Measurements from ENCODE around the gene GPR183.

GPR183 gene, protein sequence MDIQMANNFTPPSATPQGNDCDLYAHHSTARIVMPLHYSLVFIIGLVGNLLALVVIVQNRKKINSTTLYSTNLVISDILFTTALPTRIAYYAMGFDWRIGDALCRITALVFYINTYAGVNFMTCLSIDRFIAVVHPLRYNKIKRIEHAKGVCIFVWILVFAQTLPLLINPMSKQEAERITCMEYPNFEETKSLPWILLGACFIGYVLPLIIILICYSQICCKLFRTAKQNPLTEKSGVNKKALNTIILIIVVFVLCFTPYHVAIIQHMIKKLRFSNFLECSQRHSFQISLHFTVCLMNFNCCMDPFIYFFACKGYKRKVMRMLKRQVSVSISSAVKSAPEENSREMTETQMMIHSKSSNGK

DNA sequence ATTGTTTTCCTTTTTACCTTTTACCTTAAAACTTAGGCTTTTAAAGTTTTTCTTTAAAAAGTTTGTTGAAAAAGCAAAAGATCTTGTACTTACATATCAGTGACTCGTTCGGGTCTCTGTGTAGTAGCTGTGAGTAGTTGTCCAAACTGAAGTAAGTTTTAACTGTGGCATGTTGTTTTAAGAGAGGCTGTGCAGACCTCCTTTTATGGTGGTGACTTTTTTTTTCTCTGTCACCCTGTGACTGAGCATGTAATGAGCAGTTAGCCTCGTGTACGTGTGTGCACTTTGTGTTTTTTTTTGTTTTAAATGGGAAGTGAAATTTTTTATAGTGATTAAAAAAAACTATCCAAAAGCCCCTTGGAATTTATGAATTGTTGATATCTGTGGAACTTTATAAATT is at the start of gene GPR183:
Gene GPR183, minus strand, starts transcription at position 153 of the 400 bp plus-strand sequence. CDS start 11,254 bp downstream, outside the sequence.
- DNase-seq (ENCODE audit: low read depth), result no peak

- no peak for DNase-seq (ENCODE audit: low read depth)
These were observed 49.3 kb upstream of the GPR183 start for GRCh38 chr13:99356262-99357091.

- no peak for DNase-seq (ENCODE audit: low read depth)
These were observed 48.7 kb upstream of the GPR183 start for GRCh38 chr13:99356012-99356261.

DNA sequence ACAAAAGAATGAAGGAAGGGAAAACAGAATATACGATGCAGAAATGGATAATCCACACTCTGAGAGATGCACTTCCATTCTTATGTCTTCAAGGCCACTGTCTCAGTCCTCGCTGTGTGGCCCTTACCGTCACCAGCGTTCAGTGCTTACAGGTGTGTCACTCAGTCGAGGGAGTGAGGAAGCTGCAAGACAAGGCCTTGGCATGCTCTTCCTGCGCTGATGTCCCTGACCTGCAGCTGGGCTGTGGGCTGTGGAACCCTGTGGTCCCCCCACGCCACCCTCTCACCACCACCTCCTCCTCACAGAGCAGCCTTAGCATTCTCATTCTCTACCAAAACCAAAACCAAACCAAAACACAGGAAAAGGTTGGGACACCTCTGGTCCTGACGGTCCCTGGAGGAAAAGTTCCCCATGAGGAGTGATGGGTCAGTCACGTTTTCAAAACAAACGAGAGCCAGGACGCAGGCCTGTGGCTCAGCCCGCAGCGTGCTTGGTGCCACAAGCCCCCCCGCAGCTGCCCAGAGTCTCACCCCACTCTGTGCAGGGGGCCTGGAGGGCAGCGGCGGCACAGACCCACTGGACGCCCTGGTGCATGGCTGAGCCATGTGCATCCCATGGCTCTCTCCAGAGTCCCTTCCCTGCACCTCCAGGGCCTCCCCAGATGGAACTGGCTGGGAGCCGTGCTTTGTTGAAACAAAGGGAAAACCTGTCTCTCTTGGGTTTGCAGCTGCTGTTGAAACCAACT is 48.2 kb upstream of the GPR183 start:
- DNase-seq (ENCODE audit: low read depth), result no peak

DNA sequence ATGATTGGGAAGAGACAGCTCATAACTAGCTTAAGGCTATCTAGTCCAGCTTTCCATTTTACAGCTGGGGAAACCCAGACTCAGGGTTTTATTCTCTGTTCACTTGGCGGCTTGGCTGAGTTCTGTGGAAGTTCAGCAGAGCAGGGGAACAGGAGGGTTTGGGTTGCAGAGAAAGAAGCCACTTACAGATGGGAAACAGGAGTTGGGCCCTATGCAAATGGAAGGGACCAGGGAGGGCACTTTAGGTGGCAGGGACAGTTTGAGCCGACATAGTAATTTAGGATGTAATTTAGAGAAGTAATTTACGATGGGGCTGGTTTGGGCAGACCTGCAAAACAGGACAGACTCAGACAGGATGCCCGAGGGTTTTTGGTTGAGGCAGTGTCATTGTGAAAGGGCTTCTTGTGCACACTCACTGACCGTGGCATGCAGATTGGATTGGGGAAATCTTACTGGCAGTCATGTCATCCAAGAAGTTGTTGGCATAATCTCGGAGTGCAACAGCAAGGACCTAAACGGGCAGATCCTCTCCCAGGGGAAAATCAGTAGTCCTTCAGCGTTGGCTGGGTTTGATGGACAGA is 47.3 kb upstream of the GPR183 start:
- no peak for DNase-seq (ENCODE audit: low read depth)

DNA sequence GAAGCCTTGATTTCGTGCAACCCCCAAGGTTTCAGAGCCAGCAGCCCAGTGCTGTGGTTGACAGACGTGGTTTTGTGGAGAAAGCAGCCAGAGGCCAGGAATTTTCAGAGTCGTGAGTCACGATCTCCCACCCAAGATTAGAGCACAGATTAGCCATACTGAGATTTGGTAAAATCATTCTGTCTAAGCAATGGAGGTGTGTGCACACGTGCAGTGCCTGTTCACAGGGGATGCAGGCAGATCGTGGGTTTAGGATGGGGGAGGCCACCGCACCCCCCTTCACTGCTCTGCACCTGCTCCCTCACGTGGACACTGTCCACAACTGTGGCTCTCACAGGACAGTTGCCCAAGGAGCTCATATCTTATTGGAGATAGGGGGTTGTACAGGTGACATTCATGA is 46.6 kb upstream of the GPR183 start:
- DNase-seq (ENCODE audit: low read depth), result no peak

DNA sequence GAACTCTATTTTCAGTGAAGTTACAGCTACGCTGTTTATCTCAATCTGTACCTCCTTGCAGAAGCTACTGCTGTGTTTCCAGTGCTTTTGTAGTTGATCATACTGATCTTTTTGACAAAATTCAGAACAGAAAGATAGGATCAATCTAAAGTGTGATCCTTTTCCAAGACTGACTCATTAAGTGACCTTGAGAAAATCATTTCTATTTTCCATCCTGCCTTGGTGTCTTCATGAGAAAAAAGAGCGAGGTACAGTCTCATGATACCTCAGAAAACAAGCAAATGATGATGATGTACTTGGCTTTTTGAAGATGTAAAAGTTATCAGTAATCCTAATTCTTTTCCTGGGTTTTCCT is 46.0 kb upstream of the GPR183 start:
- DNase-seq (ENCODE audit: low read depth), result no peak

DNA sequence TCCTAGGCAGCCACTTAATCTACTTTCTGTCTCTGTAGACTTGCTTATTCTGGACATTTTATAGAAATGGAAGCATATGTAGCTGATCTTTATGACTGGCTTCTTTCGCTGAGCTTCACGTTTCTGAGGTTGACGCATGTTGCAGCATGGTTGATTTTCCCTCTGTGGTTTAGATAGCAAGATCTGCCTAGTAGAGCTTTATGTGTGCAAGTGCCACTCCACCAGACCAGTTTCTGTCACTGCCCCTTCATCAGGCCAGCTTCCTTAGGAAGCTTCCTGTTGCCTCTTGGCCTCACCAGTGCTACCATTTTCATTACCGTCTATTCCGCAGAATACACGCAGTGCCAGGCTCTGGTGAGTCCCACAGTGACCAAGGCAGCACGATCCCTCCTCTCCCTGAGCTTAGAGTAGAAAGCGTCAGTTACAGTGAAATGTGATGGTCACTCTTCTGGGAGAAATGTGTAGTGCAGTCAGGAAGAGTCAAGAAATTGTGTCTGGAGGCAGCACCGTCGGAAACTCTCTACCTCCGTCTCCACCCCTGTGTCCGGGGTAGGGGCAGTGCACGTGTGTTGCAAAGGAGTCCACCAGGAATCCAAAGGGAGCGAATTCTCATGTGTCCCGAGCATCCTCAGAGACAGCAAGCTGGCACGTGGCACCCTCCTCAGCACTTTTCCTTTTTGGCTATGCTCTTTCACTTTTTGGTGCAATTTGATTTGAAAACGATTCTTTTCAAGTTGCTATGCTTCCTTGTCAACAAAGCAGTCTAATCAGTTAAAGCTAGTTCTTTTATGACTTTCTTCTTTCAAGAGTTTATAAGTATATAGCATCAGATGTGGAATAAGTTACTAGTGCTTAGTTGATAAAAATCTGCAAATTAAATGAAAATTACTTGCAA is 45.4 kb upstream of the GPR183 start:
- no peak for DNase-seq (ENCODE audit: low read depth)

DNA sequence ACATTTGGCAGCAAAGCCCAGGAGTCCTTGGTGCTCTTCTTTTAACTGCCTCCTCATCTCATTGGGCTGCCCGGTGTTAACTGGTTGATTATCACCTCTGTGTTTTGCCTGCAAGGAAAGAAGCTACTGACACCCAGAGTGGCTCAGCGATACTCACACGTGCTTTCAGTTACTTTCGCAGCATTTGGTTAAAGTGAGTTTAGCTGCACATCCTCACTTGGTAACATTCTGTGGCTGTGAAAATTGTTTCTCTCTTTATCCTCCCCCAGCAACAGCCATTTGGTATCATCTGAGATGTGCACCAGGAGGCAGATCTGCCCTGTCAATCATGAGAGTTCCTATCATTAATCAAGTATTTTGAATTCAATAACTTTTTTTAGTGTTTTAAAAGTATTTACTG is 44.6 kb upstream of the GPR183 start:
- no peak for DNase-seq (ENCODE audit: low read depth)

DNA sequence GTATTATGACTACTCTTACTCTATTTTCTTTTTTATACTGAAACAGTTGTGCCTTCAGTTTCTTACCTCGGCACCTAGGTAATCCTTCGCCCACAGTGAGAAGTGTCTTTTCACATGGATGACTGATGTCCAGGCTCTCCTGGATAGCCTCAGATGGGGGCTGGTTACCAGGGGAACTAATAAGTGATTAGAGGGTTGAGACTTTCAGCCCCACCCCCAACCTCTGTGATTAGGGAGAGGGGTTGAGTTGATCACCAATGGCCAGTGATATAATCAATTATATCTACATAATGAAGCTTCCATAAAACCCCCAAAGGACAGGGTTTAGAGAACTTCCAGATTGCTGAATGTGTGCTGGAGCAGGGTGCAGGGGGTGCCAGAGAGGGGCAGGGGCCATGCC is 43.0 kb upstream of the GPR183 start:
- no peak for DNase-seq (ENCODE audit: low read depth)

DNA sequence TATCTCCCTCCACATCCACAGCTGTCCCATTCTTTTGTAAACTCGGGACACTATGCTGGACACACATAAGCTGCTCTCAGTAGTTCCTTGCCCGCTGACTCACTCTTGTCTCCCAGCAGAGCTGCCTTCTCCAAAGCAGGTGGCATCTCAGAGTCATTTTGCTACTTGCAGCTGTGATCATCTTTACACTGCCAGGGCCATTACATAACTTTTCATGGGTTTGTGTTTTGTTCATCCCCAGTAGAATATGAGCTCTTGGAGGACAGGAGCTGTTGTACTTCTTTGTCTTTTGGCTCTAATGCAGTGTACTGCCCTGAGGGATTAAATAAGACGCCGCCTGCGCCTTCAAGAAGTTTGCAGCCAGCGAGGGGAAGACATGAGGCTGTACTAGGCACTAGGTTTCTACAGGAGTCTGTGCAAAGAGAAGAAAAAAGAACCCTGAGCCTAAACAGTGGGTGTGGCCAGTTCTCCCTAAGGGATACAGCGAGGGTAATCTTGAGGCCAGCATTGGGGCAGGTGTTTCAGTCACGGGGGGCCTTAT is 40.8 kb upstream of the GPR183 start:
- DNase-seq (ENCODE audit: low read depth), result no peak

DNA sequence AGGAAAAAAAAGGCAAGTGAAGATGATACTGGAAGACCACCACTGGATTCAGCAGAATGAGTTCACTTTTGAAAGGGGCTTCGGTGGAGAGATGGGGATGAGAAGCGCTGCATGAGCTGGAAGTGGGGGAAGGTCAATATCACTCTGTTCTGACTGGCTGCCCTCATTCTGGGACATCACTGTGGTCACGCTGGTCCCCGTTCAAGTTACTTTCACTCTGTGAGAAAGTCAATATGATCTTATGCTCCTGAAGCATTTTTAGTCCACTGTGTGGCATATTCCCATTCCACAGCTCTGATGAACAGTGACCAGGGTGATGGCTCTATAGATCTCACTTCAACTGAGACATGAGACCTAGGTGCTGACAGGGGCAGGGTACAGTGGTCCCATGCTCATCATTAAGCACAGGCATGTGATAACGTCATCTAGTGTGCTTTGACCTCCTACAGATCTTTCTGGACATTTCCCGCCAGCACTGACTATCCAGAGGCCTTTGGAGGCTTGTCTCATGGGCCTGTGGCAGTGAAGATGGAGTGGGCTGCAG is 40.2 kb upstream of the GPR183 start:
- no peak for DNase-seq (ENCODE audit: low read depth)

DNA sequence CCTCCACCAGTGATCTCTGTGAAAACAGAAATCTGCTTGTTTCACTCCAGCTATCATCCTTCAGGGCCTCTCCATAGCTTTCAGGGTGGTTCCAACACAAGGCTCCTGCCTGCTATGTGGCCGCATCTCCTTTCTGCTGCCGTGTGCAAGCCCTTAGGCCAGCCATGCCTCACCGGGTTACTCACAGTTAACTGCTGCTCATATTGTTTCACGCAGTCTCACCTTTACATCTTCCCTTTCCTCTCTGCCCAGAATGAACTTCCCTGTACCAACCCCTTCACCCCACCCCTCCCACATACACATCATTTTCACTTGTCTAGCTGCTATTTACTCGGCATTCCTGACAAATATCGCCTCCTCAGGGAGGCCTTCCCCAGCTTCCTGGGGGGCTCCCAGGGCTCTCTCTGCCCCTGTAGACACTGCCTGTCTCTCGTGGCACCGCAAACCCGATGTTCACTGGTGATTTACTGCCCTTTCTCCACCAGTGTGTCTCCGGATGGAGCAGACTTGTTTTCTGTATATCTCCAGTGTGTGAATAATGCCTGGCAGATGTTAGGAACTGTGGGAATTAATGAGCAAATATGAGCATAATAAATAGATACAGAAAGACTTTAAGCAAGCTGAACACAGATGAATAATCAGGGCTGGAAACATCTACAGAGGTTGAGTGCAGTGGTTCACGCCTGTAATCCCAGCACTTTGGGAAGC is 39.3 kb upstream of the GPR183 start:
- no peak for DNase-seq (ENCODE audit: low read depth)

- DNase-seq (ENCODE audit: low read depth), result no peak
These were observed 38.1 kb upstream of the GPR183 start for GRCh38 chr13:99345345-99345744.

DNA sequence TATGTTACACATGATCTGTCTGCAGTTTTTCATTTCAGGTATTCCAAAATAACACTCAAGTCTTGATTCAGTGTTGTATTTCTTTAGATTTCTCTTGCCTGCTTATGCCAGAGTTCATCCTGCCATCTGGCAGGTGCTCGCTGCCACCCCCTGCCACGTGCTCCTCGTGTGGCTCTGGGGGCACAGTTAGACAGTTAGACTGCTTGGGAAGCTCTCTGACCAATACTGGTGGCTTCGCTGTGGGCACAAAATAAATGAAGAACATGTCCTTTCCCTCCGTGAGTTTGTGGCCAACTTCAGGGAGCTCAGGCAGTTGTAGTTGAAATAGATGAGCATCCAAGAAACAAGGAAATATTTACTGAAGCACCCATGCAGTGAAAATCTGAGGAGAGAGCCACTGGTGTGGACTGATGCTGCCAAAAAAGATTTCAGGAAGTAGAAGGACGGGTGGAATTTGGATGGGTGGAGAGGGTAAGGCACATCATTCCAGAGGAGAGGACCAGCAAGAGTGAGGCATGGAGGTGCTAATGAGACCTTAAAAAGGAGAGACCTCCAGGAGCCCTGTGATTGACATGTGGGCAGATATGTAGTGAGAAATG is 37.5 kb upstream of the GPR183 start:
- DNase-seq (ENCODE audit: low read depth), result no peak

- no peak for DNase-seq (ENCODE audit: low read depth)
These were observed 35.6 kb upstream of the GPR183 start for GRCh38 chr13:99342723-99343315.

DNA sequence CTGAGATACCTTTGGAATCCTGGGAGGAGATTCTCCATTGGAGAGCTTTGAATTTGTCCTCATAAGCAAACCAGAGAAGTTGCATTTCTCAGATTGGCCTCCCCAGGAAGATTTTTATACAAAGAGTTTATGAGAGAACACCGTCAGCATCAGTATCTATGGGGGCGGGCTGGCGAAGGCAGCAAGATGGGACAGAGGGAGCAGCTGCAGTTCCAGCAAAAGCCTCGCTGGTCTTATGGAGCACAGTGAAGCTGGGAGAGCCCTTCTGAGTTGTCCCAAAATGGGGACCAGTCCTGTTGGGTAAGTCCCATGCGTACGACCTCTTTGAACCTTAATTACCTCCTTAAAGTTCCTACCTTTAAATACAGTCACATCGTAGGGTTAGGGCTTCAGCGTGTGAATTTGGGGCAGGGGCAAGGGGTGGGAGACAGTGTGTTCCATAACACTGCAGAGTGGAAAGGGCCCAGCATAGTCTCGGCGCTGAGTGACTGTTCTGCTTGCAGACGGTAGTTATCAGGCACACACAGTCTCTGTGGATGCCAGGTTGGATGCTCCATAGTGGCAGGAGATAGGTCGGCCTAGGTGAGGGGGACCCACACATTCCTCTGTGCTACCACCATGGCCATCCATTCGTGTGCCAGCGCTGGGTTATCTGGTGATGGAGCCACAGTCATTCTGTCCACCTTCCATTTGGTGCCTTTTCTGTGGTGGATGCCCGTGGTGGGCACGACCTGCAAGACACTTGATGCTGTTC is 34.9 kb upstream of the GPR183 start:
- no peak for DNase-seq (ENCODE audit: low read depth)

DNA sequence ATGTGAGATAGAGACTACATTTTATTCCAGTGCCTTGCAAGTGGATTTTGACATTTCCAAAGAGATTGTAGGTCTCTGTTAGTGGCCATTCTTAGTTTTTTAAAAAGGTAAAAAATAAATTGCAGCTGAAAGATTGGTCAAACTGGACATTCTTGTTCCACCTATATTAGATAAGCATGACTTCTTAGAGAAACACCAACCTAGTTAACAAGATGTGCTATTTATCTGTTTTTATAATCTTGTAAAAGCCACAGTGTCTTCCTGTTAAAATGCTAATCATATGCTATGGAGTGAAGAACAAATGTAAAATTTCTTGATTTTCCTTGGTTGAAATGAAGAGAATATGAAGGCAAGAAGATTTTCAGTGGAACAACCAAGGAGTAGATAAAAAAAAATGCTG is 33.4 kb upstream of the GPR183 start:
- DNase-seq (ENCODE audit: low read depth), result no peak

Data from stimulated activated CD4-positive, alpha-beta T cell treated with anti-CD3 and anti-CD28 coated beads, Interleukin-2, amount 100 ng/mL, for 4 hours (primary cell).